ENCODE data around the gene NIM1K.

The NIM1K gene

DNA sequence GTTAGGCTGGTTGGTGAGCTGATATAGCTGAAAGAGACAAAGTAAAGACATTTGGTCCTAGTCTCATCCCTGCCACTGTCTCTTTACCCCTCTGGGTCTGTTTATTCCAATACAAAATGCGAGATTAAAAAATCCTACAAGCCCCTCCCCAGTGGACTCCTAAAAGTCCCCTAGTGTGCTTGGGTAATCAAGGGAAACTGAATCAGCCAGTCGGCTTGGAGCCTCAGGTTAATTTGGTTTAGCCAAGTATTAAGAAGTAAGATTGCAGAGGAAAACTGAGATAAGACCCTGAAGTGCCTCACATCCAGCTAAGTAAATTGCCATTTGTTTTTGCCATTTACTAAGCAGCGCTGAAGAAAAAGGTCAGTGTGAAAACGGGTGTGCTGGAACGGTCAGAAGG is 10.4 kb downstream of the NIM1K start:
- TF ChIP-seq, protein P1, sequence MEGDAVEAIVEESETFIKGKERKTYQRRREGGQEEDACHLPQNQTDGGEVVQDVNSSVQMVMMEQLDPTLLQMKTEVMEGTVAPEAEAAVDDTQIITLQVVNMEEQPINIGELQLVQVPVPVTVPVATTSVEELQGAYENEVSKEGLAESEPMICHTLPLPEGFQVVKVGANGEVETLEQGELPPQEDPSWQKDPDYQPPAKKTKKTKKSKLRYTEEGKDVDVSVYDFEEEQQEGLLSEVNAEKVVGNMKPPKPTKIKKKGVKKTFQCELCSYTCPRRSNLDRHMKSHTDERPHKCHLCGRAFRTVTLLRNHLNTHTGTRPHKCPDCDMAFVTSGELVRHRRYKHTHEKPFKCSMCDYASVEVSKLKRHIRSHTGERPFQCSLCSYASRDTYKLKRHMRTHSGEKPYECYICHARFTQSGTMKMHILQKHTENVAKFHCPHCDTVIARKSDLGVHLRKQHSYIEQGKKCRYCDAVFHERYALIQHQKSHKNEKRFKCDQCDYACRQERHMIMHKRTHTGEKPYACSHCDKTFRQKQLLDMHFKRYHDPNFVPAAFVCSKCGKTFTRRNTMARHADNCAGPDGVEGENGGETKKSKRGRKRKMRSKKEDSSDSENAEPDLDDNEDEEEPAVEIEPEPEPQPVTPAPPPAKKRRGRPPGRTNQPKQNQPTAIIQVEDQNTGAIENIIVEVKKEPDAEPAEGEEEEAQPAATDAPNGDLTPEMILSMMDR (IDR thresholded peaks at IDR 0.05; ENCODE audit: low read depth, low read length): no peak
- DNase-seq (ENCODE audit: extremely low read depth, low read depth): no peak

DNA sequence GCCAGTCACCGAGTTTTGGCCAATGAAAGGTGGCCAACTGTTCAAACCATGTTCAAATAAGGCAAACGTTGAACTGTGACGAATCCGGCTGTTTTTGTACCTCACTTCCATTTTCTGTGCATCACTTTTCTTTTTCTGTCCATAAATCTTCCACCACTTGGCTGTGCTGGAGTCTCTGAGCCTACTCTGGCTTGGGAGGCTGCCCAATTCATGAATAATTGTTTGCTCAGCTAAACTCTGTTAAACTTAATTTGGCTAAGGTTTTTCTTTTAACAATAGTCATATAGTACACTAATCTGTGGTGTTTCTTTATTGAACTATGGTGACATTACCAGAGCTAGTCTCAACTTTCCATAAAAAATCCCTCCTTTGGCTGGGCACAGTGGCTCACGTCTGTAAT is 11.3 kb downstream of the NIM1K start:
- no peak for DNase-seq (ENCODE audit: extremely low read depth, low read depth)
- TF ChIP-seq, protein P1 (IDR thresholded peaks at IDR 0.05; ENCODE audit: low read depth, low read length): no peak

DNA sequence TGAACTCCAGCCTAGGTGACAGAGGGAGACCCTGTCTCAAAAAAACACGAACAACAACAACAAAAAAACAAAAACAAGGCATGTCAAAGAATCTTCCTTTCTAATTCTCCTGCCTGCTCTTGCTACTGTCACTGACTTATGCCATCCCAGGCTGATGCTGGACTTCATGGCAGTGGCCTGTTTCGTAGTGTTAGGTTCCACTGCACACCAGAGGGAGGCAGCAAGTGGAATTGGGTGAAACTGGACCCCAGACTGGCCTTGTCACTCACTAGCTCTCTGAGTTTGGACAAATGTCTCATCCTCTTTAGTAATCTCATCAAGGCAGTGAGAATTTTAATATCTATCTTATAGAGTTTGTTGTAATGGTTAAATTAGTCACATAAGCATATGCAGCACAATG is 12.9 kb downstream of the NIM1K start:
- TF ChIP-seq, protein P1 (IDR thresholded peaks at IDR 0.05; ENCODE audit: low read depth, low read length): no peak
- no peak for DNase-seq (ENCODE audit: extremely low read depth, low read depth)

DNA sequence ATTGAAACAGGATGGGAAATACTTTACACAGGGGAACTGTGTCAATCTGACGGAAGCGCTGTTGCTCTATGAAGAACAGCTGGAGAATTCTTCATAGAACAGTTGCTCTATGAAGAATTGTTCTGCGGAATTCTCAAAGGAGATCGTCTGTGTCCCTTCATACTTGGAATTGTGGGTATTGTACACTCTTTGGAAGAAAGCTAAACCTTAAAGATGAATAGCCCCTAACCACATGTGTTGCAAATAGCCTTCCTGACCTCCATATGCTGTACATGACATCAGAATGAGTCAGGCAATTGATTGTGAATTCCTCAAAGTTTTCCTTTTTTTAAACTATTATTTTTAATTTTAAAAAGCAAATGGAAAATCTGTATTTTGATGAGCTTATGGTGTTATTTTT is 15.6 kb downstream of the NIM1K start:
- DNase-seq (ENCODE audit: extremely low read depth, low read depth): no peak
- TF ChIP-seq, protein P1 (IDR thresholded peaks at IDR 0.05; ENCODE audit: low read depth, low read length): no peak

DNA sequence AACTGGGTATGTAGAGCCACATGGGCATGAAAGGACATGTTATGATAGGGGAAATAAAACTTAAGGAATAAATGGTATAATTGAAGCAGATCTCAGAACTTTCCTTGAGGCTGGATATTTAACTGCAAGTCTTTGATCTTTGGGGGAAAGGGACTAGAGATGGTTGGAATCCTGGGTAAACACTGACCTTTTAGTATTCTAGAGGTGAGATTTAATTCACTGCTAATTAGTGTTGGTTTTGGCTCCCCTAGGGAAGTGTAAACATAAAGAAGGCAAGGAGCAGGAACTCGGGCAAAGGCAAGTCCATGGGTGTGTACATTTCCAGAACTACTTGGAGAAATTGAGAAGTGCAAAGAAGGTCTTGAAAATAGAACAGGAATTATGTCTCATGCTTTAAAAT is 16.6 kb downstream of the NIM1K start:
- DNase-seq (ENCODE audit: extremely low read depth, low read depth): no peak
- TF ChIP-seq, protein P1 (IDR thresholded peaks at IDR 0.05; ENCODE audit: low read depth, low read length): no peak

DNA sequence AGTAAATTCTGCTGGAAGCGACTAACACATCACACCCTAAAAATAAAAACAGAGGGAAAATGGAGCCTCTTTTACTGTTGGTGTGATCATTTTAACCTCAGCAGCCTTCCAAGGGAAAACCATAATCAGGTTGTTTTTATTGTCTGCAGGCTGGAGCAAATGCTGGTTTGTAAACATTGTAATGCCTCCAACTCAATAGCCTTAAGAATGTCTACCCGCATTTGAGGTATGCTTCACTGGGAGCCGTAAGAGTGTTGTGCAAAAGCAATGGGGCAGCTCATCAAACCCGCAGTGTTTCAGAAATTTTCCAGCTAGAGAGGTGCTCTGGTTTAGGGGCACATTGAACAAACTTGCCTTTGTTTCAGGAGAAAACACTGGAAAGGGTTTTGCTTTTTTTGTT is 17.0 kb downstream of the NIM1K start:
- DNase-seq (ENCODE audit: extremely low read depth, low read depth): no peak
- TF ChIP-seq, protein P1 (IDR thresholded peaks at IDR 0.05; ENCODE audit: low read depth, low read length): no peak

DNA sequence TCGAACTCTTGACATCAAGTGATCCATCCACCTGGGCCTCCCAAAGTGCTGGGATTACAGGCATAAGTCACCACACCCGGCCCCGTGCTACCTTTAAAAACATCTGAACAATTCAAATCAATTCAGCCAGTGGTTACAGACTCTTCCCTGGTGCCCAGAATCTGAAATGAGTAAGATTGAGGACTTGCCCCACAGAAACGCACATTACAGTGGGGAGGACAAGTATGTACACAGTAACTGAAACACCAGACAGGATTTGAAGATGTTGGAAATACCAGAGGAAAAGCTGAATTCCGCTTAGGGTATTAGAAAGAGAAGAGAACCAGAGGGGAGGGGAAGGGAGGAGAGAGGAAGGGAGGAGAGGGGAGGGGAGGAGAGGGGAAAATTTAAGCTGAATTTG is 17.8 kb downstream of the NIM1K start:
- DNase-seq (ENCODE audit: extremely low read depth, low read depth): no peak
- TF ChIP-seq, protein P1 (IDR thresholded peaks at IDR 0.05; ENCODE audit: low read depth, low read length): no peak

Data from AG09319 (cell line).